Colonic mucosa (tissue), 4 donors: Measurements from ENCODE around the gene CTTN. TPM values are rescaled to one million over a fixed set of nuclear protein-coding genes. Genes with fewer than 3 reads are reported as not detected.
A peak's percentile ranks its signal among the peaks of the same experiment; 100 is the strongest.

Experiments used
- DNase-seq: peaks from one replicate; pipeline ENCODE4 v3.0.0-alpha.2; 2020
- H3K27ac ChIP-seq: fragments of 200-600 bp; one replicate; pipeline ENCODE4 v1.8.0; 2021
- H3K27me3 ChIP-seq: fragments of 200-600 bp; one replicate; pipeline ENCODE4 v1.8.0; 2021
- H3K36me3 ChIP-seq: fragments of 200-600 bp; one replicate; pipeline ENCODE4 v1.8.0; 2021
- H3K4me1 ChIP-seq: fragments of 200-600 bp; one replicate; pipeline ENCODE4 v1.8.0; 2021; ENCODE audit warnings: mild to moderate bottlenecking
- H3K4me3 ChIP-seq: fragments of 200-600 bp; one replicate; pipeline ENCODE4 v1.8.0; 2021
- H3K9ac ChIP-seq, 2 donors: one replicate each; pipeline ENCODE4 v1.7.0; 2013; ENCODE audit warnings: control low read depth in 2 of 2, low read depth in 2 of 2, low read length in 2 of 2
- H3K9me3 ChIP-seq: fragments of 200-600 bp; one replicate; pipeline ENCODE4 v1.8.0; 2021
- intact Hi-C: fragments of 100-400 bp; cut with DNase I; formaldehyde crosslinking; loops from one replicate; pipeline ENCODE4 v1.14.1; 2022
- total RNA-seq, 2 donors: library from RNA; stranded (reverse); fragmentation: NEBNext Ultra II Directional in 1 of 2; extraction: Animal tissue kit (Norgen Biotek cat#: 25700) in 1 of 2; gene quantifications; one replicate each; pipeline ENCODE4 v1.2.1, GENCODE V29; 2021
- TF ChIP-seq, protein P1 (sequence below): fragments of 200-600 bp; IDR thresholded peaks from one replicate; pipeline ENCODE4 v1.8.0; 2022; ENCODE audit warnings: antibody characterized with exemption, mild to moderate bottlenecking
- donor health status: healthy.
- donor health status: DM: no; HTN: no; CAD: no.
- donor health status: DM: no; HTN: no; CAD: no.

The CTTN gene
- total RNA-seq, 2 donors from 2014 or later = 249 to 302 TPM

DNA sequence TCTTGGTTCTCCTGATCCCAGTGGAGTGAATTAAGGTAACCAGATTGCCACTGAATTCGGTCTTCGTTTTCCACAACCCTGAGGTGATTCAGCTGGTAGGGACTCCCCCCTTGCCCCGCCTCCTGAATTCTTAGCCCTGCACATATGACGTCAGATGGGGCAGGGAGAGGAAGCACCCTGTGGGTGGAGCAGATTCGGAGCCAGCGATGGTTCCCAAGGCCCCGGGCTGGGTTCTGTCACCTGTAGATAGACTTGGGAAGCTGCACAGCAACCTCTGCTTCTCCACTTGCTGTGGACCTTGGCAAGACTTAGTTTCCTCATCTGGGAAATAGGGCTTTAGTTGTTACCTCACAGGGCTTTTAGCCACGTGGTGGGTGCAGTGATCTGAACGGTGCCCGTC, 67.8 kb downstream of the CTTN start:
- no peak overlapping the region for H3K4me3 ChIP-seq
- TF ChIP-seq, protein P1, sequence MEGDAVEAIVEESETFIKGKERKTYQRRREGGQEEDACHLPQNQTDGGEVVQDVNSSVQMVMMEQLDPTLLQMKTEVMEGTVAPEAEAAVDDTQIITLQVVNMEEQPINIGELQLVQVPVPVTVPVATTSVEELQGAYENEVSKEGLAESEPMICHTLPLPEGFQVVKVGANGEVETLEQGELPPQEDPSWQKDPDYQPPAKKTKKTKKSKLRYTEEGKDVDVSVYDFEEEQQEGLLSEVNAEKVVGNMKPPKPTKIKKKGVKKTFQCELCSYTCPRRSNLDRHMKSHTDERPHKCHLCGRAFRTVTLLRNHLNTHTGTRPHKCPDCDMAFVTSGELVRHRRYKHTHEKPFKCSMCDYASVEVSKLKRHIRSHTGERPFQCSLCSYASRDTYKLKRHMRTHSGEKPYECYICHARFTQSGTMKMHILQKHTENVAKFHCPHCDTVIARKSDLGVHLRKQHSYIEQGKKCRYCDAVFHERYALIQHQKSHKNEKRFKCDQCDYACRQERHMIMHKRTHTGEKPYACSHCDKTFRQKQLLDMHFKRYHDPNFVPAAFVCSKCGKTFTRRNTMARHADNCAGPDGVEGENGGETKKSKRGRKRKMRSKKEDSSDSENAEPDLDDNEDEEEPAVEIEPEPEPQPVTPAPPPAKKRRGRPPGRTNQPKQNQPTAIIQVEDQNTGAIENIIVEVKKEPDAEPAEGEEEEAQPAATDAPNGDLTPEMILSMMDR = no peak
- no peaks in the 10 kb centered on the region for H3K36me3 ChIP-seq
- H3K9me3 ChIP-seq = no peaks in the 10 kb centered on the region
- intact Hi-C loops = no loop called here
- no peak for DNase-seq
- H3K27me3 ChIP-seq = no peaks in the 10 kb centered on the region
- no peak overlapping the region for H3K27ac ChIP-seq
- no peak overlapping the region for H3K9ac ChIP-seq
- H3K4me1 ChIP-seq = no peaks in the 10 kb centered on the region

DNA sequence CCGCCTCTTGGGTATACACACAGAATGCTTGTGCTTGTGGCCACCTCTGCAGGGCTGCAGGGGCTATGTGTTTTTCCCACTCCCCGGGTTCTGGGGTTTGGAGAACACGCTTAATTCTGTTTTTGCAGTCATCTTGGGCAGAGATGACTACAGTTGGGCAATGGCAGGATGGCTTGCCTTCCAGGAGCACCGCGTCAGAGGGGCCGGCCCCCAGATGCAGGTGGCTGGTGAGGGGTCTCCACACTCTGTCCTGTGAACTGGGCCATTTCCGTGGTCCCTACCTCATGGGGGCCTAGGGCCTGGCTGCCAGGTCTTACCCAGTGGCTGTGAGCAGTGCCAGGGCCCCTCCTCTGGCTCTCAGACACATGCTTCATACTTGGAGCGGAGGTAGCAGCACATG, 68.3 kb downstream of the CTTN start:
- intact Hi-C loops = no loop called here

DNA sequence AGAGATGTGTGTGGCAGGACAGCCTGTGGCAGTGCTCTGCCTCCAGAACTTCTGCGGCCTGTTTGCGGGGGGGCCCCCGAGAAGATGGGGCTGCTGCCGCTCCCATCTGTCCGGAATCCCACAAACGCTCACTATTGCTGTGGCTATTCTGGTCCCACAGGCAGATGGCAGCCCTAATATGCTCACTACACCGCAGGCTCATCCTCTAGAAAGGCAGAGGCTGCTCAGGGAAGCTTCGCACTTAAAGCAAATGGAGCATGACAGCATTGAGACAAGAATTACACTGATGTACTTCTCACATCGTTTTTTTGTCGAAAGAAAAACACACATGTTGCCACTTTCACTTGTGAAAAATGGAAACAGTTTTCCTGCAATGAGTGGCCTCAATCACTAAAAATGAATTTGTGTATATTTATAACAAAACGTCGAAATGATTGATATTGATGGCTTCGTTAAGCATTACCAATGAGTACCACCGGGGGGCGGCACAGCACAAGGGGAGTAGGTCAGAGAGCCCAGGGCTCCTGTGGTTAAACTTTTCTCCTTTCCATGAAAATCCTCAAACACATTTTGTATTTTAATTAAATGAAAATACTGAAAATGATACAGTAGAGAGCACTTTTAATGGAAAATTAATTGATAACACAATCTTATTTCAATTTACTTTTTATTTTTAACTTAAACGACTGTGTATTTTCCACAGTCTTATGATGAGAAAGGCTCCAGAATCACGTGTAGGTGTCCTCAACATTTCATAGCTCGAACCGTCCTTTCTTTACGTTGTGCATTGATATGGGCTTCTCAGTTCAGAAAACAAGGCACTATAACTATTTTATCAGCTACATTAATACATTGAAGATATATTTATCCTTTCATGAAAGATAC, 69.1 kb downstream of the CTTN start:
- Histone ChIP-seq H3K27me3 (no peaks in the 10 kb centered on the region), H3K4me1 (no peaks in the 10 kb centered on the region), H3K9ac (no peak overlapping the region), H3K36me3 (no peaks in the 10 kb centered on the region), H3K9me3 (no peaks in the 10 kb centered on the region), H3K4me3 (no peak overlapping the region), H3K27ac (no peak overlapping the region)
- TF ChIP-seq, protein P1 = peak; percentile 75
- intact Hi-C loops = loop anchor here (1.0 kb wide), 1 partner anchor 288 kb away; no protein-coding TSS in a partner anchor
- peak; percentile 71 for DNase-seq

More for the DNA sequence above, 68.3 kb downstream of the CTTN start:
- no peak overlapping the region for H3K4me3 ChIP-seq
- TF ChIP-seq, protein P1 = no peak
- H3K27ac ChIP-seq = no peak overlapping the region
- no peaks in the 10 kb centered on the region for H3K36me3 ChIP-seq
- H3K9ac ChIP-seq = no peak overlapping the region
- no peaks in the 10 kb centered on the region for H3K4me1 ChIP-seq
- no peak for DNase-seq
- no peaks in the 10 kb centered on the region for H3K27me3 ChIP-seq
- no peaks in the 10 kb centered on the region for H3K9me3 ChIP-seq

DNA sequence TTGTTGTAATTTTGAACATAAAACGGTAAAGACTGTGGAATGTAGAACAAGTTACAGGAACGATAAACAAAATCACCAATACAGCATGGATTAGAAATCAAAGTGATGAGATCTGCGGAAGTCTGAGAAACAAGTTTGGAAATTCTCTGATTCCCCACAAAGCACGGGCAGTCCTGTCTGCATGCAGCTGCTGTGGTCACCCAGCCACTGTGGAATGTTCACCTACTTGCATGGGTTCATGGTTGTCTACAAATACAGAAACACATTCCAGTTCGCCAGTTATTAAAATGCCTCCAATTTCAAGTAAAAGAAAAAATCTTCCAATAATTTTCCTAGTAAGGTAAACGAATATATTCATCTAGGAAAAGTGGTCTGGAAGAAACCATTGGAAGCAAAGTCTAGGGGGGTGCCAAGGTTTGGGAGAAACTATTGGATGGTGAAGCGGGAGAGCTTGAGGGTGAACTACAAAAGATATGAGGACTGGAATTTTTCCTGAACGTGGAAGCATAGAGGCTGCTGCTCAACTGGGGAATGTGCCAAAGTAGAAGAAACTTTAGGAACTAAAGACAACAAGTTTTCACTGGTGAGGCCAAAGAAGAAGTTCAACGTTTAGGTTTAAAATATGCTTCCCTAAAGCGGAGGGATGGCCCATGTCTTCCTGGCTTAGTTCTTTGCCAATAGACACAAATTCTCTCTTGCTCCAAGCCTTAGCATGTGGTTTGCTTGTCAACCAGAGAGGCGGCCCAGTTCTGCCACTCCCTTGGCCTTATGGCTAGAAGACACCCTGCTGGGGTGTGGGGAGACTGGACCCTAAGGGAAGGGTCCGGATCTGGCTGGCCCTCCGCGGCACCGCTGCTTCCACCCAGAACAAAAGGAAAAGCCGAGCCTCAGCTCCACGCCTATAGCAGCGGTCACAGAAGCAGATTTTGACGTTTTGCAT, 70.2 kb downstream of the CTTN start:
- no peak for DNase-seq
- TF ChIP-seq, protein P1 = no peak
- no peak overlapping the region for H3K9ac ChIP-seq
- H3K4me3 ChIP-seq = no peak overlapping the region
- no peaks in the 10 kb centered on the region for H3K9me3 ChIP-seq
- no peaks in the 10 kb centered on the region for H3K36me3 ChIP-seq
- no peak overlapping the region for H3K27ac ChIP-seq
- H3K4me1 ChIP-seq = no peaks in the 10 kb centered on the region
- no peaks in the 10 kb centered on the region for H3K27me3 ChIP-seq
- intact Hi-C loops = no loop called here

DNA sequence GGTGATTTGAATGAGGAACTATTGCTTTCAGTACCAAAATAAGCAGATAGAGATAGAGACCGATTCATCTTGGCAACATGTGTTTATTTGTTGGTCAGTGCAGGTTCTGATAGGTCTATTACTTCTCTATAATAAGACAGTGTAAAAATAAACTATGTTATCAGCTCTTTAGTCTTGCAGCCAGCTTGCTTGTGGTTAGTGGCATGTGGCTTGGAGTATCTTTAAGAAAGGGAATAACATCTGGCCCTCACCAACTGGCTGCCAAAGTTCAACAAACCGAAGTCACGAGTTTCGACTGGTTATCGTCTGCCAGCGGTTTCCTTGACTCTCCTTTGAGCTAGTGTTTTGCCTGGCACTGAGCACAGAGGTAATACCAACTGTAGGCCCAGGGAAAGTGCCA, 71.8 kb downstream of the CTTN start:
- Histone ChIP-seq H3K9ac (no peak overlapping the region), H3K9me3 (no peaks in the 10 kb centered on the region), H3K36me3 (no peaks in the 10 kb centered on the region), H3K4me1 (no peaks in the 10 kb centered on the region), H3K27ac (no peak overlapping the region), H3K4me3 (no peak overlapping the region), H3K27me3 (no peaks in the 10 kb centered on the region)
- TF ChIP-seq, protein P1 = no peak
- DNase-seq = no peak
- intact Hi-C loops = no loop called here
